ENCODE measurements around the gene ACOXL. TPM values are rescaled to one million over a fixed set of nuclear protein-coding genes. Genes with fewer than 3 reads are reported as not detected.

Gene ACOXL
- total RNA-seq, 1 donor from 2014 or later = not detected

DNA sequence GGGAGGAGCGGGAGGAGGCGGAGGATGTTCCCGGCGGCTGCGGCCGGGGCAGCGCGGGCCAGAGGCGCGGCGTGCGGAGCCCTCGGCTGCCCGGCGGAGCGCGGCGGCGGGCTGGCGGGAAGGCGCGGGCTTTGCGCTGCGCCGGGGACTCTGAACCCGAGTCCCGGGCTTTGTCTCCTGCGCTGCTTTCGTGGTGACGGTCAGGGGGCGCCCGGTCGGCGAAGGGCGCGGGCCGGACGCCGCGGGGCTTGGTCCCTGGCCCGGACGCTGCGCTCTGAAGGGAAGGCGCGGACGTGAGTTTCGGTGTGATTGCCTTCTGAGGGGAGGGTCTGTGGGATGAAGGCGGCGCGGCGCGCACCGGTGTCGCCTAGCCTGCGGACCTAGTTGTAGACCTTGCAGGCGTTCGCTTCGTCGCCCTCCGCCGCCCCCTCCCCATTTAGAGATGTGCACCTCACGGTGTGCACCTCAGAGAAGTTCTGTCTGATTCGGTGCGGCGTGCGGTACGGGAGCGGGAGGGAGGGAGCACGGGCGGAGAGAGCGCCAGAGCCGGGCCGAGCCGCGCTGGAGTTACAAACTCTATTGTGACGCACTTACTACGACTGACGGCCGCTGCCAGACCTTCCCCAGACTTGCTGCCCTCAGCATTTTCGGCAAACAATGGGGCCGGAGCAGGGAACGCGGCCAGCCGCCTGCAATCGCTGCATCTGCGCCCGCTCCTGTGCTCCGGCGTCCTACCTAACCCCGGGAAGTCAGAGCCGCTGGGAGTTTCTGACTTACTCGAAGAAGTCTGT lies 390.5 kb downstream of the ACOXL start:
- DNase-seq (ENCODE audit: low spot score) = peak; percentile 92

GRCh38 chr2:111123751-111124150 lies 391.4 kb downstream of the ACOXL start:
- DNase-seq (ENCODE audit: low spot score) = no peak

DNA sequence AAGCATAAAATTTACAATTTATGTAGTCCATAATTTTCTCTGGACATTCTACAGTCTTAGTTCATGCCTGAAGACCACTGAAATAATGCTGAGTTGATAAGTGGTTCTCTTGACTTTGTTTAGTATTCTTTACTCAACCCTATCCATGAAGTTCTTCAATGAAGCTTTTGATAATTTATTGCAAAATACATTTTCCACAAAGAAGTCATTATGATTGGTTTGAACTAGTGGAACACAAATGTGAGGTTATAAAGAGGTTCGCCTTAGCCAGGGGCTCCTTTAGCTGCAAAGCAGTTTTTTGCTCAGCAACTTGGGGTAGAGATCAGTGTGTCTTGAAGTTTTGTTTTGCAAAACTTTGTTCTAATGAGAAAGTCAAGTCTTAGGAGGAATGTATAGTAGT lies 394.2 kb downstream of the ACOXL start:
- DNase-seq (ENCODE audit: low spot score) = no peak

DNA sequence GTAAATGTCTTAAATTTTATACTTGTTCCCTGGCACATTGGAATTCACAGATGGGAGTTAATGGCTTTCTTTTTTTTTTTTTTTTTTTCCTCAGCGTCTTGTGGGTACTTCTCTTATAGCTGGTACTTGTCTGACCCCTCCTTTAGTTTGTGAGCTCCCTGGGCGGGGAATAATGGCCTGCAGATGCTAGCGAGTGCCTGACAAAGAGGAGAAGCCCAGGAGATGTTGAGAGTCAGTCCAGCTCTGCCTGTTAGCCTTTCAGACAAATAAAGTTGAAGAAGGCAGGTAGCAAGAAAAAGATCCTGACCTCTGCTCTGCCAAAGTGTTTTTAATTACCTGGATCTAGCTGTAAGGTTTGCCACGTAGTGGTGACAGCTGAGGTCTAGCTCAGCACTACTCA lies 395.0 kb downstream of the ACOXL start:
- no peak for DNase-seq (ENCODE audit: low spot score)

GRCh38 chr2:111128096-111128495 lies 395.7 kb downstream of the ACOXL start:
- no peak for DNase-seq (ENCODE audit: low spot score)

- no peak for DNase-seq (ENCODE audit: low spot score)
These were observed 401.2 kb downstream of the ACOXL start for GRCh38 chr2:111133603-111134002.

DNA sequence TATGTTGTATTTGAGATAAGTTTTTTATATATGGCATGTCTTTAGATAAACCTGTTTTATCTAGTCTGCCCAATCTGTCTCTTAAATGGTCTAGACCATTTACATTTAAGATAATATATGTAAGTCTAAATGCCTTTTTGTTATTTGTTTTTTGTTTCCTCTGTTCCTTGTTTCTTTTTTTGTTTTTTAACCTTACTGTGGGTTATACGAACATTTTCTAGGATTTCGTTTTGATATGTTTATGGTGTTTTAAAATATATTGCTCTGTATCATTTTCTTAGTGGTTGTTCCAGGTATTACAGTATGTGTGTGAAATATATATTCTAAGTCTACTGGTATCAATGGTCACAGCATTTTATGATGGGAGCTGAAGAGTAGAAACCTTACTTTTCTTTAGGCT lies 401.7 kb downstream of the ACOXL start:
- no peak for DNase-seq (ENCODE audit: low spot score)

- no peak for DNase-seq (ENCODE audit: low spot score)
These were observed 403.0 kb downstream of the ACOXL start for GRCh38 chr2:111135237-111135909.

- DNase-seq (ENCODE audit: low spot score) = no peak
These were observed 403.5 kb downstream of the ACOXL start for GRCh38 chr2:111135910-111136297.

- no peak for DNase-seq (ENCODE audit: low spot score)
These were observed 406.5 kb downstream of the ACOXL start for GRCh38 chr2:111138839-111139238.

DNA sequence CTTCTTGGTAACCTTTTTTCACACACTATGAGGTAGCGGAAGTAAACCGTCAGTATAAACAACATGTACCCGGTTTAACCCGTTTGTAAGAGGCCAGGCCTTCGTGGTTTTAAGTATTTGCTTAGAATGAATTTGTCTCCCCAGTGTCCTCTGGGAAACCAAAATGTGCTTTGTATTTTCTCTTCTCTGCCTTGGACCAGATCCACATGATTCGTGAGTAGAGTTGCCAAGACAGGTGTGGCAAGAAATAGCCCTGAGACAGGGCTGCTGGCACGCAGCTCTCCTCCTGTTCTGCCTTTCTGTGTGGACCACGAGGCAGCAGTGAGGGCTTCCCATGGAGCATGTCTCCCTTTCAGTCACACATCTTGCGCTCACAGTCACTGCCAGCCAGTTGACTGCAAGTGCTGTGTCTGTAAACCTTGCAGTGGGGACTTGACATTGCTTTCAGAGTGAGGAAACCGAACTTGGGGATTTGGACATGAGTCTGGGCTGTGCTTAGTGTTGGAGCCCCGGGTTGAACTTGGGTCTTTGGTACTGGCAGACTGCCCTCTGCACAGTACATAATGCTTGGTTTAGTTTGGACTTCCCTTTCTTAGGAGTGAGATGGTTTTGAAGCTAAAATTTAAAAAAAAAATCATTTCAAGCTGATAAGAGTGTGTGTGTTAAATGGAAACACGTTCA lies 407.4 kb downstream of the ACOXL start:
- no peak for DNase-seq (ENCODE audit: low spot score)

DNA sequence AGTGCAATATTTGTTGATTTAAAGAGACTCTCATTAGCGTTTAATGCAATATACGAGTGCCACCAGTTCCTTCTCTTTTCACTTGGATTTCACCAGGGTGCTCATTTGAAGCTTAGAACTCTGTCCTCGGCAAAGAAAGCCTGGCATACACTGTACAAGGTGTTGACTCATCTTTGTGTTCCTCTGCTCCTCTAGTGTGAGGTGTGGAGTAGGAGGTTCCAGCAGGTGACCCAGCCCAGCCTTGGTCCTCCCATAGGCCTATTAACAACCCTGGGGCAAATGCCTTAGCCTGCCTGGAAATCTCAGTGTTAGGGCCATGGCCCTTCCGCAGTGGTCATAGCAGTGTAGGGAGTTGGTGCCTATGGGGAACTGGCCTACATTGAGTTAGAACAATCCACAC lies 408.4 kb downstream of the ACOXL start:
- DNase-seq (ENCODE audit: low spot score) = no peak

GRCh38 chr2:111142101-111142500 lies 409.7 kb downstream of the ACOXL start:
- DNase-seq (ENCODE audit: low spot score) = no peak

- DNase-seq (ENCODE audit: low spot score) = no peak
These were observed 410.9 kb downstream of the ACOXL start for GRCh38 chr2:111143107-111143842.

GRCh38 chr2:111143843-111144198 lies 411.4 kb downstream of the ACOXL start:
- DNase-seq (ENCODE audit: low spot score) = no peak

GRCh38 chr2:111145103-111145760 lies 412.9 kb downstream of the ACOXL start:
- DNase-seq (ENCODE audit: low spot score) = no peak

GRCh38 chr2:111145951-111146350 lies 413.6 kb downstream of the ACOXL start:
- DNase-seq (ENCODE audit: low spot score) = no peak

DNA sequence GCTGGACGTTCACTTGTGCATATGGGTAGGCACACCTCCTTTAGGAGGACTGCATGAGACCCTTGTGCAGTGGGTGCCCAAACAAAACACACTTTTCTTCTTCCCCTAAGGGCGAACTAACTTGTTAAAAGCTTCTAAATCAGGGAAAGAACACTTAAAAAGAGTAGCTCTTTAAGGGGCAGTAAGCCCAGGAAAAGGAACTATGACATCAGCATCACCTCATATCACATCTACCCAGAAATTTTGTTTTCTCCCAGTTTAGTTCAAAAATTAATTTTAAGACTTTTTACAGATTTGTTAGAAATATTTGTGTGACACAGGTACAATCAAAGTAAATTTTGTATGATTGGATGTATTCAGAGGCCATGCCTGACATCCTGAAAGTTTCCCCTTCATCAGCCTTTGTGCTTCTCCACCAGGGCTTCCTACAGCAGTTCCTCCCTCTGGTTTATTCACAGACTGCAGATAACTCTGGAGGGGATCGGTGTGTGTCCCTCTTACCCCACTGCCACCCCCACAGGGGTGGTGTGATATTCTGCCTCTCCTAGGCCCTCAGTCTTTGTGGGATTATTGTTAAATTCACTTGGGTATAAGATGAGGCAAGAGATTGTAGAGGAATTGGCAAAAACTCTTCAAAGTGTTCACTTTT lies 416.0 kb downstream of the ACOXL start:
- DNase-seq (ENCODE audit: low spot score) = no peak

GRCh38 chr2:111148925-111149324 lies 416.6 kb downstream of the ACOXL start:
- DNase-seq (ENCODE audit: low spot score) = no peak

GRCh38 chr2:111149882-111150455 lies 417.6 kb downstream of the ACOXL start:
- no peak for DNase-seq (ENCODE audit: low spot score)

All from mesenteric fat pad (tissue), 1 donor.